ENCODE data around the gene CCDC9B.

Gene CCDC9B

DNA sequence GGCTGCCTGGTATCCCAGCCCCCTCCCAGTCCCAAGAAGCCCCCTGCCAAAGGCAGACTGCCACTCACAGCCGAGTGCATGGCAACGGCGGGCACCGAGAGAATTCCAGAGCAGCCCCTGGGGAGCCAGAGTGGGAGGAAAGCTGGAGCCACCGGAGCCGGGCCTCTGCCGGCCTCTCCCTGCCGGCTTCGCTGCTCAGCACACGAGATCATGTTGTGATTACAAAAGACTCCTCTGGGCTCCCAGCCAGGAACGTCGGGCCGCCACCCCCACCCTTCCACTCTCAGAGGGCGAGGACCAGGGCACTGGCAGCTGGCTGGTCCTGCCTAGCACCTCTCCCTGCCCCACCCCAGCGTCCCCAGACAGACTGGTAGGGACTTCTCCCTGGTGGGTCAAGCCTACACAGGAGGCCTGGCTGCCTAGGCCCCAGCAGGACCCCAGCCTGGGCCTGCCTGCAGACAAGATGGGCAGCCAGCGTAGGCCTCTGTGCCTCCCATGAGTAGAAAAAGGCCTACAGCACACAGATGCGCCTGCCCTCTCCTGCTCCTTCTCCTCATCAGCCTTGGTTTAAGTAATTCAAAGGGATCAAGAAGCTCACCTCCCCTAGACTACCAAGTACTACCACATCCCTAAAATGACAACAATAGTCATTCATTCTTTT, at the start of gene CCDC9B:
CCDC9B (minus strand) TSS at position 200 of the 661 bp plus-strand sequence; CDS start at position 80, 120 bp downstream.
- no peak for DNase-seq

DNA sequence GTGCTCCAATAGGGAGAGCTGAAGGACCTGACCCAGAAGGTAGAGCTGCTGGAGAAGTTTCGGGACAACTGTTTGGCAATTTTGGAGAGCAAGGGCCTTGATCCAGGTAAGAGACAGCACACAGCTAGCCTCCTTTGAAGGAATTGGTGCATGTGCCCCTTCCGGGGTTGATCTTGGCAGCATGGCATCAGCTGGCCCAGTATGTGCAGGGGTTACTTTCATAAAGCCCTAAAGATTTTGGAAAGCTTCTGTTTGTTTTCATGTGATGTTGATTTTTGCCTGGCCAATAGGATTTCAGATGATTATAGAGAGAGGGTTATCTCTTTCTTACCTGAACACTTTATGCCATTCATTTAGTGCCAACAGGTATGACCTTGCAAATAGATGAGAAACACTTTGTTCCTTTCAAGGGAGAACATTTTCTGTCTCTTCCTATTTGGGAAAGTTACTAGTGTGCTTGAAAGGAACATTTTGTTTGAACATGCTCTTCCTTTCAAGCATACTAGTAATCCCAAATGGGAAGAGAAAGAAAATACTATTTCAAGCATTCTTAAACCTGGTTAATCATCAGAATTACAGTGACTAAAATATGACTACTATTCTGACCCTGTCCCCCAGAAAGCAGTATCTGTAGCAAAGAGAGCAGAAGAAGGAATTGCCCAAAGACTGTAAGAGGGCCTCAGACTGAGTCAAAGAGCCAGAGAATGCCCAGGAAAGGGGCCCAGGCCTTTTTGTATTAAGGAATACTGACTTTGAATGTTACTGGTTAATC, 49.3 kb upstream of the CCDC9B start:
- DNase-seq: no peak

DNA sequence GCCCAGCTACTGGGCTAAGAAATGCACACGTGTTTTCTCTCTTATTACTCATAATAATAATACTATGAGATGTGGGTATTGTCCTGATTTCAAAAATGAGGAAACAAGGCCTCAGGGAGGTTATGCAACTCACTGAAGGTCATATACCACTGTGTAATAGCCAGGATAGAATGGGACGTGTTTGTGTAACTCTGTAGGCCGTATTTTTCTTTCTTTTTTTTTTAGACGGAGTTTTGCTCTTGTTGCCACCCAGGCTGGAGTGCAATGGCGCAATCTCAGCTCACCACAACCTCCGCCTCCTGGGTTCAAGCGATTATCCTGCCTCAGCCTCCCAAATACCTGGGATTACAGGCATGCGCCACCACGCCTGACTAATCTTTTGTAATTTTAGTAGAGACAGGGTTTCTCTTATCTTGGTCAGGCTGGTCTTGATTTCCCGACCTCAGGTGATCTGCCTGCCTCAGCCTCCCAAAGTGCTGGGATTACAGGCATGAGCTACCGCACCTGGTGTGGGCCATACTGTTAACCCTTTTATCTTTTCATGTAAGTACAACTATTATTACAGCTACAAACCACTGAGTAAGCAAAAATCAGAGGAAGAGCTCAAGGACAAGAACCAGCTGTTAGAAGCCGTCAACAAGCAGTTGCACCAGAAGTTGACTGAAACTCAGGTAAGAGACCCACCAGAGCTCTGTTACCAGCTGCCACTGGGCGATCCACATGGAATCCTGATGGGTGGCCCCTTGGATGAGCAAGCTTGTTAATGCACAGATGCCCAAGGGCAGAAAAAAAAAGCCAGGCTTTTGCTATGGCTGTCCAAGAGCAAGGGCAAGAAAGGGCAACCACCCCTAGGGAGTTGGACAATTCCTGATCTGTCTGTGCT, 48.4 kb upstream of the CCDC9B start:
- no peak for DNase-seq

DNA sequence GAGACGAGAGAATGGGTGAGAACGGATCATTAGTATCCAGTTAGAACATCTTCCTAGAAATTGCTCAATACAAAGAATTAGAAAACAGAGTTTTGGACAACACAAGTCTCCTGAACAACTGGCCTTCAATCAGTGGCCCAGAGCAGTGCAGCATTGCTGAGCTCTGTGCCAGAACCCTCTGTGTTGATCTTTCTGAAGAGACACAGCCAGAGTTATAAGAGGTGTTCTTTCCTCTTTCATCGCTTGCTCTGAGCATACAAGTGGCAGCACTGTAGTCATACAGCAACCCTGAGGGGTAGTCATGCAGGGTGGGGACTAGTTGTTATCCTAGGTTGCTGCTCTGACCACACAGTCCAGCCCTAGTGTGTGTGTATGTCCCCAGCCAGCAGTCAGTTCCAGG, 45.7 kb upstream of the CCDC9B start:
- no peak for DNase-seq

DNA sequence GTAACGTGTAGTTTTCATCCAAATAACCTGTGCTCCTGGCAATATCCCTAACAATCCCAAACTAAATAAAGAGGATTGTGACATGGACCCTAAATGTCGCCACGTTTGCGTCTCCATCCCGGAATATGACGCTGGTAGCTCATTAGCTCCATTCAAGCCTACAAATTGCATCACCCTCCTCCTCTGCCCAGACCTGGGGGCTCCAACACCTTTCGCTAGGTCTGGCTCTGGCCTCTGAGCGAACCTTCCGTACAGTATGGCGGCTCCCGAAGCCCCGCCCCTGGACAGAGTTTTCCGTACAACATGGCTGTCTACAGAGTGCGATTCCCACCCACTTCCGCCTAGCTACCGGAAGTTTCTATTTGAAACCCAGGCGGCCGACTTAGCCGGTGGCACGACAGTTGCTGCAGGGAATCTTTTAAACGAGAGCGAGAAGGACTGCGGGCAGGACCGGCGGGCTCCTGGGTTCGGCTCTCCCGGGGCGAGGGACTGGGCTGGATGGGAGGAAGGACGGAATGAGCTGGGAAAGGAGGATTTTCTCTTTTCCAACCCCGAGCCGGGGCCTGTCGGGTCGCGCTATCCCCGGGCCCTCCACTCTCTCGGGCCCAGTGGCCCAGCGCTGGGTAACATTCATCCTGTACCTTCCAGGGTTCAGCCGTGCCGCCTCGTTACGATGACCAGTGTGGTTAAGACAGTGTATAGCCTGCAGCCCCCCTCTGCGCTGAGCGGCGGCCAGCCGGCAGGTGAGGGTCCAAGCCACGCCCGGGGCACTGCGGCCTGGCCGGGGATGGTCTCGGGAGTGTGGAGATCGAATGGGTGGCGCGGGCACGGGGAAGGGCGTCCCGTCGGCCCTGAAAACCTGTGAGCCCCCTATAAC, 42.1 kb upstream of the CCDC9B start, which contains the start of gene KNSTRN:
KNSTRN (plus strand) TSS at position 142 of the 877 bp plus-strand sequence; CDS start at position 257, 115 bp downstream.
- peak; percentile 83 to 90 (median 85) for DNase-seq

GRCh38 chr15:40381818-40382529, 41.2 kb upstream of the CCDC9B start:
- no peak for DNase-seq

GRCh38 chr15:40380636-40381035, 39.9 kb upstream of the CCDC9B start:
- DNase-seq: no peak

DNA sequence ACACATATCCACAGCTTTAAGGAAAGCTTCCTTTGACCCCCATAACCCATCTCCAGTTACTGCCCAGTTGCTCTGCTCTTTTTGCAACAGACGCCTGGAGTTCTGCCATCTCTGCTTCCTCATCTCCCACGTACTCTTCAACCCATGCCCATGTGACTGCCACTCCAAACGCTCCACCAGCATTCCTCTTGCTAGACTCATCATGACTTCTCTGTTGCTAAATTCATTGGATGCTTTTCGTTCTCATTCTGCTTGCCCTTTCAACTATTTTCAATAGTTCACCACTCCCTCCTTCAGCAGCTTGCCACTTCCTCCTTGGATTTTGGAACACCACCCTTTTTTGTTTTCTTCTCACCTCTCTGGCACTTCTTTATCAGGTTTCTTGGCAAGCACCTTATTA, 39.1 kb upstream of the CCDC9B start:
- DNase-seq: no peak

GRCh38 chr15:40379374-40379773, 38.6 kb upstream of the CCDC9B start:
- DNase-seq: no peak

GRCh38 chr15:40377606-40378005, 36.9 kb upstream of the CCDC9B start:
- DNase-seq: no peak

DNA sequence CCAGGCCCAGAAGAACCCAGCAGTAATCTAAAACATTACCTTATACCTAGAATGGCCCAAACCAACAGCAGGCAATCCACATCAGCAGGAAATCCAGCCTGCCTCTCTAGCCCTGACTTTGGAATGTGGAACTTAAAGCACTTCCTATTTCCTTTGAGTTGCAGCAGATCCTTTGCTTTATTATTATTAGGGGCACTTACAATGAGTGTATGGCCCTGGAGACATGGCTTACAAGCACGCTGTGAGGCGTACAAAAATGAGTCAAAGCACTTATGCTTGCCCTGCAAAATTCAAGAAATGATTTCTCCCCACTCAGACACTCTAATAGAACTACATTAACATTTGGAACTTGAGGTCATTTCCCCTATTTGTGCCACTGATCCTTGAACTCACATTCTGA, 32.2 kb upstream of the CCDC9B start:
- no peak for DNase-seq

- no peak for DNase-seq
These were observed 29.2 kb upstream of the CCDC9B start for GRCh38 chr15:40369971-40370370.

DNA sequence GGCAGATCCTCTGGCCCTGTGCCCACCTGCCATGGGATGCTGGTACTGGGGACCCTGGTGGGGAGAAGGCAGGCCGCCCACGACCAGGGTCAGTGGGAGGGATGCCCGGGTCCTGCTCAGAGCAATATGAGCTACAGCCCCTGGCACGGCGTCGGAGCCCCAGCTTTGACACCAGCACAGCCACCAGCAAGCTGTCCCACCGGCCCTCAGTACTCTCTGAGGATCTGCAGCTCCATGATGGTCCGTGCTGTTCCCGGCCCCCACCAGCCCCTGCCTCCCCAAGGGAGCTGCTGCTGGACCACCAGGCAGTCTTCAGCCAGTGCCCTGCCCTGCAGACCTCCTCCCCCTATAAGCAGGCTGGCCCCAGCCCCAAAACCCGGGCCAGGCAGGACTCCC, 28.7 kb upstream of the CCDC9B start:
- DNase-seq: no peak

- no peak for DNase-seq
These were observed 28.2 kb upstream of the CCDC9B start for GRCh38 chr15:40368719-40369473.

- DNase-seq: peak; percentile 47 to 80 (median 66)
These were observed 27.2 kb upstream of the CCDC9B start for GRCh38 chr15:40367686-40368611.

DNA sequence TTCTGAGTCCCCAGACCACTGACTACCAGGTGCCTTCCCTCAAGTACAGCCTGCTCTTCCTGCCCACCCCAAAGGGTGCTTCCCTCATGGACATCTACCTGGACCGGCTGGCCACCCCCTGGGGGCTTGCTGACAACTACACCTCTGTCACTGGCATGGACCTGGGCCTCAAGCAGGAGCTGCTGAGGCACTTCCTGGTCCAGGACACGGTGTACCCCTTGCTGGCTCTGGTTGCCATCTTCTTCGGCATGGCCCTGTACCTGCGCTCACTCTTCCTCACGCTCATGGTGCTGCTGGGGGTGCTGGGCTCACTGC, 26.6 kb upstream of the CCDC9B start:
- DNase-seq: no peak

GRCh38 chr15:40366457-40367370, 26.0 kb upstream of the CCDC9B start:
- no peak for DNase-seq

- DNase-seq: no peak
These were observed 25.1 kb upstream of the CCDC9B start for GRCh38 chr15:40365624-40366456.

Measured in activated CD4-positive, CD25-positive, alpha-beta regulatory T cell (primary cell).